HCT116 (cell line): ENCODE results near the gene ZNF837. TPM values are rescaled to one million over a fixed set of nuclear protein-coding genes. Genes with fewer than 3 reads are reported as not detected.

Experiments used
- ATAC-seq: fragments of 200-7000 bp; cut with Tn5 transposase; 2 replicates; pipeline ENCODE4 v1.9.1; 2020; ENCODE audit warnings: mild to moderate bottlenecking, moderate library complexity
- BruUV-seq: library from RNA; stranded (reverse); fragments of 400-500 nt; replicated peaks from 2 replicates; lab custom pipeline; 2021; lab: Mats Ljungman, UMichigan
- CTCF ChIA-PET: fragments of 300-600 bp; sonication (Branson Sonifier 250); formaldehyde crosslinking; loops from one replicate; lab custom pipeline; 2021; ENCODE audit warnings: antibody characterized with exemption; lab: Charles Lee
- POLR2A ChIA-PET: fragments of 300-600, 350-600 bp; sonication (Branson Sonifier 250); formaldehyde crosslinking; loops from one replicate; lab custom pipeline; 2021; ENCODE audit warnings: antibody characterized with exemption; lab: Charles Lee
- RAD21 ChIA-PET, 2 experiments: fragments of 300-600 bp; sonication (Branson Sonifier 250); formaldehyde crosslinking; loops; one replicate each; lab custom pipeline; 2023; ENCODE audit warnings: low total read pairs in 2 of 2; ENCODE audit not compliant: uncharacterized antibody in 2 of 2, unreplicated experiment in 2 of 2, low non-redundant PET in 1 of 2; lab: Charles Lee
- DNase-seq: peaks from one replicate; pipeline ENCODE4 v3.0.0-alpha.2; 2010; ENCODE audit warnings: low read depth, low spot score
- H2AFZ ChIP-seq: fragments of 200-600 bp; shearing (Covaris generic), sonication (generic); 2 replicates; pipeline ENCODE4 v1.6.1; 2017; ENCODE audit warnings: low read depth, mixed run types, mixed read lengths, antibody characterized with exemption, low read length; ENCODE audit not compliant: poor library complexity, severe bottlenecking
- H3K27ac ChIP-seq: 2 replicates; pipeline ENCODE4 v1.5.1; 2012; ENCODE audit warnings: low read depth, low read length
- H3K27me3 ChIP-seq: fragments of 200-600 bp; sonication (generic); 2 replicates; pipeline ENCODE4 v1.6.1; 2016; ENCODE audit warnings: mixed run types, low read length, mixed read lengths; ENCODE audit not compliant: insufficient read depth
- H3K36me3 ChIP-seq, 2 experiments: fragments of 200-500 bp in 1 of 2; fragments of 200-600 bp in 1 of 2; sonication (Bioruptor generic) in 1 of 2; sonication (generic) in 1 of 2; 2 replicates each; pipeline versions ENCODE4 v1.5.1 to v1.6.1; 2014 to 2016; ENCODE audit warnings: low read length in 2 of 2, inconsistent platforms in 1 of 2, mixed read lengths in 1 of 2, mixed run types in 1 of 2; ENCODE audit not compliant: insufficient read depth in 2 of 2, control insufficient read depth in 1 of 2
- H3K4me1 ChIP-seq, 2 experiments: fragments of 200-600 bp in 1 of 2; sonication (generic) in 1 of 2; 2 replicates each; pipeline versions ENCODE4 v1.5.1 to v1.6.1; 2012 to 2017; ENCODE audit warnings: low read length in 2 of 2, inconsistent platforms in 1 of 2, mild to moderate bottlenecking in 1 of 2, mixed read lengths in 1 of 2, mixed run types in 1 of 2, moderate library complexity in 1 of 2; ENCODE audit not compliant: insufficient read depth in 2 of 2, control insufficient read depth in 1 of 2
- H3K4me2 ChIP-seq: fragments of 200-600 bp; sonication (generic); 2 replicates; pipeline ENCODE4 v1.6.1; 2017; ENCODE audit warnings: mixed run types, low read length, mixed read lengths
- H3K4me3 ChIP-seq, 2 experiments: fragments of 200-600 bp in 1 of 2; sonication (generic) in 1 of 2; replicated peaks in 1 of 2; 2 replicates each; pipeline ENCODE4 v1.5.1; 2011 to 2016; ENCODE audit warnings: low read length in 2 of 2, control low read depth in 1 of 2, low read depth in 1 of 2, mild to moderate bottlenecking in 1 of 2, mixed read lengths in 1 of 2, mixed run types in 1 of 2
- H3K79me2 ChIP-seq: fragments of 200-600 bp; sonication (generic); 2 replicates; pipeline ENCODE4 v1.6.1; 2017; ENCODE audit warnings: mild to moderate bottlenecking, mixed run types, low read length, moderate library complexity, mixed read lengths; ENCODE audit not compliant: insufficient read depth
- H3K9ac ChIP-seq: fragments of 200-600 bp; sonication (generic); 2 replicates; pipeline ENCODE4 v1.6.1; 2016; ENCODE audit warnings: low read length, mixed read lengths
- H3K9me2 ChIP-seq: fragments of 200-600 bp; sonication (generic), shearing (Covaris generic); 2 replicates; pipeline ENCODE4 v1.6.1; 2017; ENCODE audit warnings: mixed run types, mild to moderate bottlenecking, moderate library complexity; ENCODE audit not compliant: insufficient read depth
- H3K9me3 ChIP-seq, 2 experiments: fragments of 200-500 bp in 1 of 2; fragments of 200-600 bp in 1 of 2; sonication (Bioruptor generic) in 1 of 2; sonication (generic) in 1 of 2; 2 replicates each; pipeline ENCODE4 v1.6.1; 2014 to 2017; ENCODE audit warnings: low read length in 2 of 2, mixed read lengths in 2 of 2, inconsistent platforms in 1 of 2, low read depth in 1 of 2, mild to moderate bottlenecking in 1 of 2, mixed run types in 1 of 2, moderate library complexity in 1 of 2; ENCODE audit not compliant: control insufficient read depth in 1 of 2, insufficient read depth in 1 of 2
- H4K20me1 ChIP-seq: fragments of 200-600 bp; sonication (generic), shearing (Covaris generic); 2 replicates; pipeline ENCODE4 v1.6.1; 2017; ENCODE audit warnings: mixed run types, mild to moderate bottlenecking, moderate library complexity; ENCODE audit not compliant: insufficient read depth
- ATF3 ChIP-seq: IDR thresholded peaks from 2 replicates; pipeline ENCODE4 v1.6.1; 2012
- CBX3 ChIP-seq: IDR thresholded peaks from 2 replicates; pipeline ENCODE4 v1.6.1; 2012; ENCODE audit warnings: low read depth
- CTCF ChIP-seq, 3 experiments: fragments of 200-600 bp in 1 of 3; sonication (generic) in 1 of 3; IDR thresholded peaks in 2 of 3; conservative IDR thresholded peaks in 1 of 3; 2 replicates each; pipeline ENCODE4 v1.5.1; 2012 to 2017; ENCODE audit warnings: low read depth in 2 of 3, low read length in 2 of 3, antibody characterized with exemption in 1 of 3, borderline replicate concordance in 1 of 3, control low read depth in 1 of 3, mild to moderate bottlenecking in 1 of 3, mixed read lengths in 1 of 3, mixed run types in 1 of 3, moderate library complexity in 1 of 3; ENCODE audit not compliant: insufficient read depth in 1 of 3
- EGR1 ChIP-seq: IDR thresholded peaks from 2 replicates; pipeline ENCODE4 v1.6.1; 2012; ENCODE audit warnings: low read depth
- ELF1 ChIP-seq: IDR thresholded peaks from 2 replicates; pipeline ENCODE4 v1.6.1; 2012; ENCODE audit warnings: low read depth, borderline replicate concordance
- EZH2 ChIP-seq: fragments of 200-600 bp; sonication (generic); IDR thresholded peaks from 2 replicates; pipeline ENCODE4 v1.6.1; 2017; ENCODE audit warnings: antibody characterized with exemption, mixed run types
- FOSL1 ChIP-seq: IDR thresholded peaks from 2 replicates; pipeline ENCODE4 v1.6.1; 2012; ENCODE audit warnings: low read depth
- JUND ChIP-seq: IDR thresholded peaks from 2 replicates; pipeline ENCODE4 v1.6.1; 2012
- MAX ChIP-seq: IDR thresholded peaks from 2 replicates; pipeline ENCODE4 v1.6.1; 2012
- POLR2A ChIP-seq: IDR thresholded peaks from 2 replicates; pipeline ENCODE4 v1.7.0; 2011; ENCODE audit warnings: borderline replicate concordance; ENCODE audit not compliant: insufficient read depth, insufficient read length; ENCODE audit errors: extremely low read depth
- POLR2AphosphoS5 ChIP-seq: IDR thresholded peaks from 2 replicates; pipeline ENCODE4 v1.6.1; 2011; ENCODE audit warnings: mild to moderate bottlenecking, low read depth, low read length, moderate library complexity
- RAD21 ChIP-seq: IDR thresholded peaks from 2 replicates; pipeline ENCODE4 v1.6.1; 2012; ENCODE audit warnings: low read depth, mild to moderate bottlenecking
- REST ChIP-seq: IDR thresholded peaks from 2 replicates; pipeline ENCODE4 v1.6.1; 2012; ENCODE audit warnings: low read depth
- SIN3A ChIP-seq: IDR thresholded peaks from 2 replicates; pipeline ENCODE4 v1.6.1; 2012; ENCODE audit warnings: low read depth
- SRF ChIP-seq: IDR thresholded peaks from 2 replicates; pipeline ENCODE4 v1.6.1; 2012; ENCODE audit warnings: low read depth
- TCF7L2 ChIP-seq: IDR thresholded peaks from 2 replicates; pipeline ENCODE4 v1.7.0; 2011; ENCODE audit warnings: borderline replicate concordance, inconsistent platforms; ENCODE audit not compliant: insufficient read depth, insufficient read length; ENCODE audit errors: extremely low read depth
- YY1 ChIP-seq: IDR thresholded peaks from 2 replicates; pipeline ENCODE4 v1.6.1; 2011; ENCODE audit warnings: low read length, low read depth, moderate library complexity, mild to moderate bottlenecking; ENCODE audit not compliant: insufficient replicate concordance; ENCODE audit errors: extremely low read depth
- ZFX ChIP-seq: fragments of 450-650 bp; IDR thresholded peaks from 2 replicates; pipeline ENCODE4 v1.6.1; 2017
- intact Hi-C: fragments of 100-400 bp; cut with micrococcal nuclease; formaldehyde crosslinking; loops from 2 replicates; pipeline ENCODE4 v1.10.0; 2022
- total RNA-seq: library from RNA; stranded (reverse); gene quantifications from one replicate; pipeline ENCODE4 v1.2.1, GENCODE V29; 2021; ENCODE audit not compliant: unreplicated experiment

The ZNF837 gene
- total RNA-seq, 1 experiment from 2014 or later, result 3.2 TPM

GRCh38 chr19:58364146-58364545 lies 16.7 kb downstream of the ZNF837 start:
- no peaks in the 10 kb centered on the region for H4K20me1 ChIP-seq
- no peak overlapping the region for H3K4me3 ChIP-seq
- H3K79me2 ChIP-seq, result 0 out of 2 replicates have a peak, but pooled peaks cover 3% of the 10 kb centered on the region
- ChIA-PET CTCF (no interaction called here), RAD21 (no interaction called here), POLR2A (interaction anchor here (1.8 to 2.2 kb wide), 2 partner anchors 12 to 15 kb away, joined by 6 to 7 read pairs; no protein-coding TSS in a partner anchor)
- BruUV-seq, result no TSS peak
- intact Hi-C loops, result no loop called here
- H3K27me3 ChIP-seq, result no peaks in the 10 kb centered on the region
- no peaks in the 10 kb centered on the region for H3K9me3 ChIP-seq
- H3K4me2 ChIP-seq, result no peak overlapping the region
- H3K36me3 ChIP-seq, result no peaks in the 10 kb centered on the region
- no peak overlapping the region for H2AFZ ChIP-seq
- H3K4me1 ChIP-seq, result peaks cover 6 to 19% of the 10 kb centered on the region in 2 experiments; a peak in 3 of 4 replicates
- TF ChIP-seq REST (no peak), YY1 (no peak), TCF7L2 (no peak), EGR1 (no peak), CBX3 (no peak), POLR2A (no peak), EZH2 (no peak), POLR2AphosphoS5 (no peak), JUND (no peak), CTCF (IDR thresholded peaks at IDR 0.05 in 2 of 3, conservative IDR thresholded peaks at IDR 0.05 in 1 of 3; ENCODE audit: borderline replicate concordance in 1 of 3, insufficient read depth in 1 of 3, low read depth in 2 of 3, low read length in 2 of 3) (no peak), ELF1 (no peak), ZFX (no peak), FOSL1 (no peak), SRF (no peak), ATF3 (no peak), MAX (no peak), SIN3A (no peak), RAD21 (no peak)
- no peak for ATAC-seq
- DNase-seq, result no peak
- no peak overlapping the region for H3K9ac ChIP-seq
- H3K9me2 ChIP-seq, result no peaks in the 10 kb centered on the region
- H3K27ac ChIP-seq, result no peak overlapping the region
